Heart right ventricle (tissue), 16 donors: Measurements from ENCODE around the gene DDC. TPM values are rescaled to one million over a fixed set of nuclear protein-coding genes. Genes with fewer than 3 reads are reported as not detected.
"Not testable (repeated sequence)": the region's sequence is repeated elsewhere in the genome, so short reads cannot be mapped to it uniquely, and the experiment has no call there.

Experiments used
- ATAC-seq, 8 donors: fragments of 200-7000 bp; cut with Tn5 transposase; one replicate each; pipeline ENCODE4 v1.9.1; 2020; ENCODE audit warnings: mild to moderate bottlenecking in 8 of 8, moderate library complexity in 8 of 8, moderate number of reproducible peaks in 1 of 8
- DNase-seq, 2 donors: peaks; one replicate each; pipeline ENCODE4 v3.0.0-alpha.2; 2020
- H3K27ac ChIP-seq, 10 donors: fragments of 200-600 bp; sonication (generic) in 2 of 10; one replicate each; pipeline versions ENCODE4 v1.5.0 to v1.8.0; 2020 to 2022; ENCODE audit warnings: mild to moderate bottlenecking in 3 of 10
- H3K27me3 ChIP-seq, 7 donors: fragments of 200-600 bp; one replicate each; pipeline ENCODE4 v1.8.0; 2021 to 2022; ENCODE audit warnings: mild to moderate bottlenecking in 2 of 7
- H3K36me3 ChIP-seq, 9 donors: fragments of 200-600 bp; sonication (generic) in 1 of 9; one replicate each; pipeline versions ENCODE4 v1.5.0 to v1.8.0; 2020 to 2022; ENCODE audit warnings: mild to moderate bottlenecking in 2 of 9
- H3K4me1 ChIP-seq, 9 donors: fragments of 200-600 bp; sonication (generic) in 1 of 9; one replicate each; pipeline versions ENCODE4 v1.5.0 to v1.8.0; 2020 to 2022; ENCODE audit warnings: mild to moderate bottlenecking in 4 of 9
- H3K4me3 ChIP-seq, 10 donors: fragments of 200-600 bp; sonication (generic) in 2 of 10; one replicate each; pipeline versions ENCODE4 v1.5.0 to v1.8.0; 2020 to 2022; ENCODE audit warnings: mild to moderate bottlenecking in 7 of 10, moderate library complexity in 2 of 10
- H3K9me3 ChIP-seq, 11 donors: fragments of 200-600 bp in 10 of 11; sonication (generic) in 2 of 11; one replicate each; pipeline versions ENCODE4 v1.5.0 to v1.8.0; 2013 to 2022; ENCODE audit warnings: mild to moderate bottlenecking in 2 of 11, control low read depth in 1 of 11, moderate library complexity in 1 of 11
- CTCF ChIP-seq, 9 donors: fragments of 200-600 bp; sonication (generic) in 2 of 9; IDR thresholded peaks; one replicate each; pipeline versions ENCODE4 v1.5.0 to v1.8.0; 2021 to 2022; ENCODE audit warnings: antibody characterized with exemption in 9 of 9, mild to moderate bottlenecking in 5 of 9, moderate library complexity in 1 of 9
- WGBS, 2 donors: extraction: QIAGEN DNeasy Blood & Tissue Kit; methylation state at CpG; one replicate each; pipeline ENCODE4 v1.1.7; 2013; ENCODE audit warnings: inconsistent platforms in 1 of 2; 5-methylcytosine and 5-hydroxymethylcytosine counted together
- intact Hi-C, 10 donors: fragments of 100-400 bp; cut with DNase I; formaldehyde crosslinking; loops; one replicate each; pipeline versions ENCODE4 v1.11.1 to v1.14.2; 2022
- polyA plus RNA-seq, 2 donors: library from polyadenylated mRNA; stranded (reverse); fragments of 200-250 nt; gene quantifications; one replicate each; pipeline ENCODE4 v1.2.3, GENCODE V29; 2013
- total RNA-seq, 10 donors: library from RNA; stranded (reverse); fragmentation: NEBNext Ultra II Directional in 3 of 10; extraction: Animal tissue kit (Norgen Biotek cat#: 25700) in 3 of 10; gene quantifications; one replicate each; pipeline versions ENCODE4 v1.2.1 to v1.2.4, GENCODE V29; 2021 to 2023
- donor health status: Arrhythmogenic right ventricular cardiomyopathy.
- donor health status: ischemic (EF 13 %, LVEDD 7.1; RV severe dilation, severe dysfunction).
- donor health status: healthy with polysubstance abuse.
- donor health status: DM: no; HTN: yes; CAD: no.
- donor health status: DM: no; HTN: no; CAD: no.
- donor health status: ischemic (EF 25% LVEDD 6.9; RV normal size, moderate dysfunction).
- donor health status: ischemic (EF 25% LVEDD 5.7; RV mildly dilated, moderate dysfunction).
- donor health status: healthy.
- donor health status: DM: yes; HTN: yes; CAD: no.
- donor health status: Ischemic cardiomyopathy.
- donor health status: ischemic (EF 35%, LVEDD 5.7; RV mildly dilated, moderate dysfunction).
- donor health status: nonischemic (EF 11% LVEDD 7.7; RV severe dilation, severe dysfunction).
- donor health status: DM: yes; HTN: yes; CAD: no.
- donor health status: PGD.
- donor health status: ischemic (EF 29% LVEDD 5.4; RV normal size, mild dysfunction).
- donor health status: nonischemic (EF 23%, LVEDD 6.1; RV moderate dilation, normal function).

Gene DDC
- total and polyA plus RNA-seq, 12 donors = not detected

GRCh38 chr7:50584386-50584785 lies 19.2 kb upstream of the DDC start:
- peaks cover 0 to 6% (median 0%) of the 10 kb centered on the region in 9 donors for H3K4me1 ChIP-seq
- DNase-seq = no peak
- ATAC-seq = no peak
- WGBS, 2 donors = 82 to 84% methylated on average over 4 of the region's 4 CpGs
- intact Hi-C loops = loop anchor here in 2 of 10 donors (10.0 kb wide), 2 partner anchors 80 to 110 kb away; no protein-coding TSS in a partner anchor
- no peak overlapping the region for H3K4me3 ChIP-seq
- H3K27me3 ChIP-seq = no peaks in the 10 kb centered on the region
- no peak for TF ChIP-seq CTCF (IDR thresholded peaks at IDR 0.05)
- H3K27ac ChIP-seq = no peak overlapping the region
- H3K9me3 ChIP-seq = peaks cover 0 to 22% (median 6%) of the 10 kb centered on the region in 11 donors
- no peaks in the 10 kb centered on the region for H3K36me3 ChIP-seq

- 95 to 98% methylated on average over 4 of the region's 4 CpGs for whole genome bisulfite sequencing, 2 donors
- H3K4me1 ChIP-seq, H3K4me3 ChIP-seq, H3K36me3 ChIP-seq, DNase-seq, ATAC-seq, H3K27me3 ChIP-seq, H3K27ac ChIP-seq: not testable (repeated sequence)
- H3K9me3 ChIP-seq = peaks cover 0 to 22% (median 6%) of the 10 kb centered on the region in 11 donors
- intact Hi-C loops = loop anchor here in 2 of 10 donors (10.0 kb wide), 2 partner anchors 78 to 108 kb away; no protein-coding TSS in a partner anchor
Observed at GRCh38 chr7:50583295-50583694, 18.1 kb upstream of the DDC start.

GRCh38 chr7:50582271-50582670 lies 17.1 kb upstream of the DDC start:
- not testable (repeated sequence) for H3K27me3 ChIP-seq, ATAC-seq, H3K27ac ChIP-seq, H3K4me3 ChIP-seq, H3K4me1 ChIP-seq, H3K36me3 ChIP-seq, DNase-seq
- WGBS, 2 donors = 94 to 97% methylated on average over 4 of the region's 4 CpGs
- H3K9me3 ChIP-seq = peaks cover 0 to 22% (median 6%) of the 10 kb centered on the region in 11 donors
- intact Hi-C loops = loop anchor here in 2 of 10 donors (10.0 kb wide), 2 partner anchors 77 to 107 kb away; no protein-coding TSS in a partner anchor

- intact Hi-C loops = loop anchor here in 2 of 10 donors (10.0 kb wide), 2 partner anchors 76 to 106 kb away; no protein-coding TSS in a partner anchor
- H3K36me3 ChIP-seq, H3K4me3 ChIP-seq, H3K27me3 ChIP-seq, ATAC-seq, DNase-seq, H3K27ac ChIP-seq, H3K4me1 ChIP-seq: not testable (repeated sequence)
- WGBS, 2 donors = 82 to 89% methylated on average over 2 of the region's 2 CpGs
- peaks cover 0 to 28% (median 6%) of the 10 kb centered on the region in 11 donors for H3K9me3 ChIP-seq
Observed at GRCh38 chr7:50580666-50581065, 15.5 kb upstream of the DDC start.

- DNase-seq = no peak
- intact Hi-C loops = loop anchor here in 2 of 10 donors (10.0 kb wide), 2 partner anchors 75 to 105 kb away; no protein-coding TSS in a partner anchor
- Histone ChIP-seq H3K4me3 (no peak overlapping the region), H3K36me3 (no peaks in the 10 kb centered on the region), H3K9me3 (peaks cover 0 to 28% (median 6%) of the 10 kb centered on the region in 11 donors), H3K27me3 (no peaks in the 10 kb centered on the region), H3K27ac (no peak overlapping the region), H3K4me1 (no peaks in the 10 kb centered on the region)
- 78 to 82% methylated on average over 5 of the region's 5 CpGs for WGBS, 2 donors
- no peak for ATAC-seq
- no peak for TF ChIP-seq CTCF (IDR thresholded peaks at IDR 0.05)
Observed at GRCh38 chr7:50580057-50580456, 14.9 kb upstream of the DDC start.

- WGBS, 2 donors = 85 to 95% methylated on average over 4 of the region's 4 CpGs
Observed at GRCh38 chr7:50578105-50578504, 12.9 kb upstream of the DDC start.

More at GRCh38 chr7:50578105-50578504, 12.9 kb upstream of the DDC start:
- H3K27me3 ChIP-seq, H3K4me1 ChIP-seq, intact Hi-C loops, H3K27ac ChIP-seq, H3K36me3 ChIP-seq, ATAC-seq, DNase-seq, H3K4me3 ChIP-seq: not testable (repeated sequence)
- H3K9me3 ChIP-seq = peaks cover 0 to 14% (median under 1%) of the 10 kb centered on the region in 11 donors
